Measurements from ENCODE around the gene PLPP1. TPM values are rescaled to one million over a fixed set of nuclear protein-coding genes. Genes with fewer than 3 reads are reported as not detected.

PLPP1 gene
- total and polyA plus RNA-seq, 2 of the 13 experiments (the other 11 are each of a cell fraction or from before 2014, with no cell fraction given): 7.3 to 12.1 TPM

DNA sequence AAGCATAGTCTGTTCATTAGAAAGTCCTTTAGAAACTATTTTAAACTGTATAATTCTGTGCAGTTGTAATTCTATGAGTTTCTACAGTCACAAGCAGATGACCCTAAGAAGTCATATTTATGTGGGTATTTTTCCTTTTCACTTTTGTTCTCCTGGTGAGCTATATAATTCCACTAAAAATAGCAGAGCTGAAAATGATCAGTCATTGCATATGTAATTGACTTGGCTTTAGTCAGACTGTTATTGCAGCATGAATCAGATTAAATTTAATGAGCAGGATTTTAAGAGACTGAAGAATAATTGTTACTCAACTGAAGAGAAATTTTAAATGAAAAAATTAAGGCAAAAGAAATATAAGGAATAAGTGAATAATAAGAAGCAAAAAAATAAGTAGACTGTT lies 118.5 kb downstream of the PLPP1 start:
- intact Hi-C loops (cut with micrococcal nuclease; ENCODE audit: unreplicated experiment) (no loop called here), in situ Hi-C loops (cut with HindIII; ENCODE audit: extremely low pct_ligation_motif_present, low pct_unique_long_range_greater_than_20kb) (no loop called here)
- CTCF ChIA-PET (ENCODE audit: low intra/inter-chr PET ratio, low total read pairs): no interaction called here
- no peaks in the 10 kb centered on the region for H3K79me2 ChIP-seq (ENCODE audit: insufficient read depth, low read length)
- no peaks in the 10 kb centered on the region for H3K9me3 ChIP-seq (ENCODE audit: low read length)
- H4K20me1 ChIP-seq (ENCODE audit: insufficient read depth, low read length): no peaks in the 10 kb centered on the region
- no TSS peak for BruUV-seq (replicated peaks)
- no peak overlapping the region for H3K27ac ChIP-seq (ENCODE audit: extremely low read length, insufficient read depth, low read length)
- no peaks in the 10 kb centered on the region for H3K27me3 ChIP-seq (ENCODE audit: control insufficient read depth in 1 of 2, insufficient read depth in 2 of 2, low read length in 2 of 2)
- H3K4me3 ChIP-seq (replicated peaks in 1 of 3; ENCODE audit: insufficient read depth in 1 of 3, low read depth in 2 of 3, low read length in 3 of 3): no peak overlapping the region
- ATAC-seq (no peak), FAIRE-seq (no peak), DNase-seq (ENCODE audit: low spot score) (no peak)
- no peak overlapping the region for H2AFZ ChIP-seq (ENCODE audit: low read length)
- H3K4me1 ChIP-seq (ENCODE audit: insufficient read depth, low read length): peaks cover 18% of the 10 kb centered on the region
- POLR2A ChIA-PET: no interaction called here
- no peak overlapping the region for H3K9ac ChIP-seq (ENCODE audit: insufficient read depth, low read depth, low read length)
- H3K4me2 ChIP-seq (ENCODE audit: low read depth, low read length): no peak overlapping the region
- H3K36me3 ChIP-seq (replicated peaks in 1 of 2; ENCODE audit: control insufficient read depth in 1 of 2, insufficient read depth in 2 of 2, low read length in 2 of 2): peaks cover 4 to 49% of the 10 kb centered on the region in 2 experiments
- no peak for TF ChIP-seq SP1 (IDR thresholded peaks at IDR 0.05)
- no peak for TF ChIP-seq SP1 (CRISPR knock-in tag; IDR thresholded peaks at IDR 0.05)
- TF ChIP-seq, protein P1, sequence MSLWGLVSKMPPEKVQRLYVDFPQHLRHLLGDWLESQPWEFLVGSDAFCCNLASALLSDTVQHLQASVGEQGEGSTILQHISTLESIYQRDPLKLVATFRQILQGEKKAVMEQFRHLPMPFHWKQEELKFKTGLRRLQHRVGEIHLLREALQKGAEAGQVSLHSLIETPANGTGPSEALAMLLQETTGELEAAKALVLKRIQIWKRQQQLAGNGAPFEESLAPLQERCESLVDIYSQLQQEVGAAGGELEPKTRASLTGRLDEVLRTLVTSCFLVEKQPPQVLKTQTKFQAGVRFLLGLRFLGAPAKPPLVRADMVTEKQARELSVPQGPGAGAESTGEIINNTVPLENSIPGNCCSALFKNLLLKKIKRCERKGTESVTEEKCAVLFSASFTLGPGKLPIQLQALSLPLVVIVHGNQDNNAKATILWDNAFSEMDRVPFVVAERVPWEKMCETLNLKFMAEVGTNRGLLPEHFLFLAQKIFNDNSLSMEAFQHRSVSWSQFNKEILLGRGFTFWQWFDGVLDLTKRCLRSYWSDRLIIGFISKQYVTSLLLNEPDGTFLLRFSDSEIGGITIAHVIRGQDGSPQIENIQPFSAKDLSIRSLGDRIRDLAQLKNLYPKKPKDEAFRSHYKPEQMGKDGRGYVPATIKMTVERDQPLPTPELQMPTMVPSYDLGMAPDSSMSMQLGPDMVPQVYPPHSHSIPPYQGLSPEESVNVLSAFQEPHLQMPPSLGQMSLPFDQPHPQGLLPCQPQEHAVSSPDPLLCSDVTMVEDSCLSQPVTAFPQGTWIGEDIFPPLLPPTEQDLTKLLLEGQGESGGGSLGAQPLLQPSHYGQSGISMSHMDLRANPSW (CRISPR knock-in tag; IDR thresholded peaks at IDR 0.05; ENCODE audit: borderline replicate concordance): no peak
- TF ChIP-seq, protein P2, sequence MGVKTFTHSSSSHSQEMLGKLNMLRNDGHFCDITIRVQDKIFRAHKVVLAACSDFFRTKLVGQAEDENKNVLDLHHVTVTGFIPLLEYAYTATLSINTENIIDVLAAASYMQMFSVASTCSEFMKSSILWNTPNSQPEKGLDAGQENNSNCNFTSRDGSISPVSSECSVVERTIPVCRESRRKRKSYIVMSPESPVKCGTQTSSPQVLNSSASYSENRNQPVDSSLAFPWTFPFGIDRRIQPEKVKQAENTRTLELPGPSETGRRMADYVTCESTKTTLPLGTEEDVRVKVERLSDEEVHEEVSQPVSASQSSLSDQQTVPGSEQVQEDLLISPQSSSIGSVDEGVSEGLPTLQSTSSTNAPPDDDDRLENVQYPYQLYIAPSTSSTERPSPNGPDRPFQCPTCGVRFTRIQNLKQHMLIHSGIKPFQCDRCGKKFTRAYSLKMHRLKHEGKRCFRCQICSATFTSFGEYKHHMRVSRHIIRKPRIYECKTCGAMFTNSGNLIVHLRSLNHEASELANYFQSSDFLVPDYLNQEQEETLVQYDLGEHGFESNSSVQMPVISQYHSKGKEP (CRISPR knock-in tag; IDR thresholded peaks at IDR 0.05): no peak
- no peak for TF ChIP-seq ZNF451 (CRISPR knock-in tag; IDR thresholded peaks at IDR 0.05)
- no peak for TF ChIP-seq SCMH1 (CRISPR knock-in tag; IDR thresholded peaks at IDR 0.05; ENCODE audit: borderline replicate concordance)
- no peak for TF ChIP-seq ATRX (CRISPR knock-in tag; IDR thresholded peaks at IDR 0.05; ENCODE audit: borderline replicate concordance)
- no peak for TF ChIP-seq ZNF296 (CRISPR knock-in tag; conservative IDR thresholded peaks at IDR 0.05)
- no peak for TF ChIP-seq CREB1 (IDR thresholded peaks at IDR 0.05)
- TF ChIP-seq CREB1 (CRISPR knock-in tag; IDR thresholded peaks at IDR 0.05): no peak
- no peak for TF ChIP-seq TBL1XR1 (IDR thresholded peaks at IDR 0.05; ENCODE audit: borderline replicate concordance, low read length, partially characterized antibody)
- no peak for TF ChIP-seq SUZ12 (IDR thresholded peaks at IDR 0.05; ENCODE audit: low read depth, low read length)
- TF ChIP-seq PRPF4 (IDR thresholded peaks at IDR 0.05; ENCODE audit: low read depth, low read length, poor library complexity, severe bottlenecking): no peak
- TF ChIP-seq, protein P3, sequence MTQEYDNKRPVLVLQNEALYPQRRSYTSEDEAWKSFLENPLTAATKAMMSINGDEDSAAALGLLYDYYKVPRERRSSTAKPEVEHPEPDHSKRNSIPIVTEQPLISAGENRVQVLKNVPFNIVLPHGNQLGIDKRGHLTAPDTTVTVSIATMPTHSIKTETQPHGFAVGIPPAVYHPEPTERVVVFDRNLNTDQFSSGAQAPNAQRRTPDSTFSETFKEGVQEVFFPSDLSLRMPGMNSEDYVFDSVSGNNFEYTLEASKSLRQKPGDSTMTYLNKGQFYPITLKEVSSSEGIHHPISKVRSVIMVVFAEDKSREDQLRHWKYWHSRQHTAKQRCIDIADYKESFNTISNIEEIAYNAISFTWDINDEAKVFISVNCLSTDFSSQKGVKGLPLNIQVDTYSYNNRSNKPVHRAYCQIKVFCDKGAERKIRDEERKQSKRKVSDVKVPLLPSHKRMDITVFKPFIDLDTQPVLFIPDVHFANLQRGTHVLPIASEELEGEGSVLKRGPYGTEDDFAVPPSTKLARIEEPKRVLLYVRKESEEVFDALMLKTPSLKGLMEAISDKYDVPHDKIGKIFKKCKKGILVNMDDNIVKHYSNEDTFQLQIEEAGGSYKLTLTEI (CRISPR knock-in tag; conservative IDR thresholded peaks at IDR 0.05): no peak
- no peak for TF ChIP-seq STAT5B (CRISPR knock-in tag; IDR thresholded peaks at IDR 0.05)
- TF ChIP-seq TBX3 (IDR thresholded peaks at IDR 0.05; ENCODE audit: borderline replicate concordance): no peak
- TF ChIP-seq, protein P4, sequence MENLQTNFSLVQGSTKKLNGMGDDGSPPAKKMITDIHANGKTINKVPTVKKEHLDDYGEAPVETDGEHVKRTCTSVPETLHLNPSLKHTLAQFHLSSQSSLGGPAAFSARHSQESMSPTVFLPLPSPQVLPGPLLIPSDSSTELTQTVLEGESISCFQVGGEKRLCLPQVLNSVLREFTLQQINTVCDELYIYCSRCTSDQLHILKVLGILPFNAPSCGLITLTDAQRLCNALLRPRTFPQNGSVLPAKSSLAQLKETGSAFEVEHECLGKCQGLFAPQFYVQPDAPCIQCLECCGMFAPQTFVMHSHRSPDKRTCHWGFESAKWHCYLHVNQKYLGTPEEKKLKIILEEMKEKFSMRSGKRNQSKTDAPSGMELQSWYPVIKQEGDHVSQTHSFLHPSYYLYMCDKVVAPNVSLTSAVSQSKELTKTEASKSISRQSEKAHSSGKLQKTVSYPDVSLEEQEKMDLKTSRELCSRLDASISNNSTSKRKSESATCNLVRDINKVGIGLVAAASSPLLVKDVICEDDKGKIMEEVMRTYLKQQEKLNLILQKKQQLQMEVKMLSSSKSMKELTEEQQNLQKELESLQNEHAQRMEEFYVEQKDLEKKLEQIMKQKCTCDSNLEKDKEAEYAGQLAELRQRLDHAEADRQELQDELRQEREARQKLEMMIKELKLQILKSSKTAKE (CRISPR knock-in tag; IDR thresholded peaks at IDR 0.05; ENCODE audit: borderline replicate concordance): no peak
- no peak for TF ChIP-seq ZNF644 (CRISPR knock-in tag; IDR thresholded peaks at IDR 0.05; ENCODE audit: low read depth)
- no peak for TF ChIP-seq ARNT2 (CRISPR knock-in tag; IDR thresholded peaks at IDR 0.05; ENCODE audit: low read depth)

Data from HepG2 (cell line).